ENCODE measurements around the gene ZDHHC4.

DNA sequence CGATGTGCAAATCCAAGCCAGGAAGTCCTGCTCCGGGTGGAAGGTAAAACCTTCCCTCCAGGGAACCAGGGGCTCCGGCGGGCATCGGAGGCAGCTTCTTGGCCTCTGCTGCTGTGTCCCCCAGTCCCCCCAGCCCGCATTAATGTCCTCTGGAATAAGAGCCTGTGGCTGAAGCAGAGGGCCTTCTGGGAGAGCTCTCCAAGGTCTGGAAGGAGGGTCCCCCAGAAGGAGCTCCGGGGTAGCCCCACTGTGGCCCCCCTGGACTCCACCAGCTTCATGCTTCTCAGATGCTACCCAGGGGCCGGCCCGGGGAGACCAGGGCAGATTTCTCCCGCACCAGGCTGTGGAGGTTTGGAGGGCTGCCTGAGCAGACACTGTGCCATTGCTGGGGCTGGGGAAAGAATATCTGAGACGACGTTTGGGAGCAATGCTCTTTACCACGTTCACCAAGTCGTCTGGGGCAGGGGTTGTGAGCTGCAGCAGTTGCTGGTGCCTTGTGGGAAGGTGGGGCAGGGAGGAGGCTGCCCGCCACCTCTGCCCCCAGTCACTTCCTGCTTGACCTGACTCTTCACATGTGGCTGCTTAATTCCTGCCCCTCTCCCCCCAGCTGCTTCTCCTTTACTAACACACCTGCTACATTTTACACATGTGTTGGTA, 46.5 kb downstream of the ZDHHC4 start:
- TF ChIP-seq, protein P1, sequence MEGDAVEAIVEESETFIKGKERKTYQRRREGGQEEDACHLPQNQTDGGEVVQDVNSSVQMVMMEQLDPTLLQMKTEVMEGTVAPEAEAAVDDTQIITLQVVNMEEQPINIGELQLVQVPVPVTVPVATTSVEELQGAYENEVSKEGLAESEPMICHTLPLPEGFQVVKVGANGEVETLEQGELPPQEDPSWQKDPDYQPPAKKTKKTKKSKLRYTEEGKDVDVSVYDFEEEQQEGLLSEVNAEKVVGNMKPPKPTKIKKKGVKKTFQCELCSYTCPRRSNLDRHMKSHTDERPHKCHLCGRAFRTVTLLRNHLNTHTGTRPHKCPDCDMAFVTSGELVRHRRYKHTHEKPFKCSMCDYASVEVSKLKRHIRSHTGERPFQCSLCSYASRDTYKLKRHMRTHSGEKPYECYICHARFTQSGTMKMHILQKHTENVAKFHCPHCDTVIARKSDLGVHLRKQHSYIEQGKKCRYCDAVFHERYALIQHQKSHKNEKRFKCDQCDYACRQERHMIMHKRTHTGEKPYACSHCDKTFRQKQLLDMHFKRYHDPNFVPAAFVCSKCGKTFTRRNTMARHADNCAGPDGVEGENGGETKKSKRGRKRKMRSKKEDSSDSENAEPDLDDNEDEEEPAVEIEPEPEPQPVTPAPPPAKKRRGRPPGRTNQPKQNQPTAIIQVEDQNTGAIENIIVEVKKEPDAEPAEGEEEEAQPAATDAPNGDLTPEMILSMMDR (tag by site-specific recombination; IDR thresholded peaks at IDR 0.05), result no peak
- TF ChIP-seq, protein P2, sequence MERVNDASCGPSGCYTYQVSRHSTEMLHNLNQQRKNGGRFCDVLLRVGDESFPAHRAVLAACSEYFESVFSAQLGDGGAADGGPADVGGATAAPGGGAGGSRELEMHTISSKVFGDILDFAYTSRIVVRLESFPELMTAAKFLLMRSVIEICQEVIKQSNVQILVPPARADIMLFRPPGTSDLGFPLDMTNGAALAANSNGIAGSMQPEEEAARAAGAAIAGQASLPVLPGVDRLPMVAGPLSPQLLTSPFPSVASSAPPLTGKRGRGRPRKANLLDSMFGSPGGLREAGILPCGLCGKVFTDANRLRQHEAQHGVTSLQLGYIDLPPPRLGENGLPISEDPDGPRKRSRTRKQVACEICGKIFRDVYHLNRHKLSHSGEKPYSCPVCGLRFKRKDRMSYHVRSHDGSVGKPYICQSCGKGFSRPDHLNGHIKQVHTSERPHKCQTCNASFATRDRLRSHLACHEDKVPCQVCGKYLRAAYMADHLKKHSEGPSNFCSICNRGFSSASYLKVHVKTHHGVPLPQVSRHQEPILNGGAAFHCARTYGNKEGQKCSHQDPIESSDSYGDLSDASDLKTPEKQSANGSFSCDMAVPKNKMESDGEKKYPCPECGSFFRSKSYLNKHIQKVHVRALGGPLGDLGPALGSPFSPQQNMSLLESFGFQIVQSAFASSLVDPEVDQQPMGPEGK (tag by site-specific recombination; IDR thresholded peaks at IDR 0.05), result no peak
- TF ChIP-seq ZNF558 (tag by site-specific recombination; IDR thresholded peaks at IDR 0.05), result no peak
- TF ChIP-seq, protein P3, sequence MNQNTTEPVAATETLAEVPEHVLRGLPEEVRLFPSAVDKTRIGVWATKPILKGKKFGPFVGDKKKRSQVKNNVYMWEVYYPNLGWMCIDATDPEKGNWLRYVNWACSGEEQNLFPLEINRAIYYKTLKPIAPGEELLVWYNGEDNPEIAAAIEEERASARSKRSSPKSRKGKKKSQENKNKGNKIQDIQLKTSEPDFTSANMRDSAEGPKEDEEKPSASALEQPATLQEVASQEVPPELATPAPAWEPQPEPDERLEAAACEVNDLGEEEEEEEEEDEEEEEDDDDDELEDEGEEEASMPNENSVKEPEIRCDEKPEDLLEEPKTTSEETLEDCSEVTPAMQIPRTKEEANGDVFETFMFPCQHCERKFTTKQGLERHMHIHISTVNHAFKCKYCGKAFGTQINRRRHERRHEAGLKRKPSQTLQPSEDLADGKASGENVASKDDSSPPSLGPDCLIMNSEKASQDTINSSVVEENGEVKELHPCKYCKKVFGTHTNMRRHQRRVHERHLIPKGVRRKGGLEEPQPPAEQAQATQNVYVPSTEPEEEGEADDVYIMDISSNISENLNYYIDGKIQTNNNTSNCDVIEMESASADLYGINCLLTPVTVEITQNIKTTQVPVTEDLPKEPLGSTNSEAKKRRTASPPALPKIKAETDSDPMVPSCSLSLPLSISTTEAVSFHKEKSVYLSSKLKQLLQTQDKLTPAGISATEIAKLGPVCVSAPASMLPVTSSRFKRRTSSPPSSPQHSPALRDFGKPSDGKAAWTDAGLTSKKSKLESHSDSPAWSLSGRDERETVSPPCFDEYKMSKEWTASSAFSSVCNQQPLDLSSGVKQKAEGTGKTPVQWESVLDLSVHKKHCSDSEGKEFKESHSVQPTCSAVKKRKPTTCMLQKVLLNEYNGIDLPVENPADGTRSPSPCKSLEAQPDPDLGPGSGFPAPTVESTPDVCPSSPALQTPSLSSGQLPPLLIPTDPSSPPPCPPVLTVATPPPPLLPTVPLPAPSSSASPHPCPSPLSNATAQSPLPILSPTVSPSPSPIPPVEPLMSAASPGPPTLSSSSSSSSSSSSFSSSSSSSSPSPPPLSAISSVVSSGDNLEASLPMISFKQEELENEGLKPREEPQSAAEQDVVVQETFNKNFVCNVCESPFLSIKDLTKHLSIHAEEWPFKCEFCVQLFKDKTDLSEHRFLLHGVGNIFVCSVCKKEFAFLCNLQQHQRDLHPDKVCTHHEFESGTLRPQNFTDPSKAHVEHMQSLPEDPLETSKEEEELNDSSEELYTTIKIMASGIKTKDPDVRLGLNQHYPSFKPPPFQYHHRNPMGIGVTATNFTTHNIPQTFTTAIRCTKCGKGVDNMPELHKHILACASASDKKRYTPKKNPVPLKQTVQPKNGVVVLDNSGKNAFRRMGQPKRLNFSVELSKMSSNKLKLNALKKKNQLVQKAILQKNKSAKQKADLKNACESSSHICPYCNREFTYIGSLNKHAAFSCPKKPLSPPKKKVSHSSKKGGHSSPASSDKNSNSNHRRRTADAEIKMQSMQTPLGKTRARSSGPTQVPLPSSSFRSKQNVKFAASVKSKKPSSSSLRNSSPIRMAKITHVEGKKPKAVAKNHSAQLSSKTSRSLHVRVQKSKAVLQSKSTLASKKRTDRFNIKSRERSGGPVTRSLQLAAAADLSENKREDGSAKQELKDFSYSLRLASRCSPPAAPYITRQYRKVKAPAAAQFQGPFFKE (tag by site-specific recombination; IDR thresholded peaks at IDR 0.05; ENCODE audit: borderline replicate concordance), result no peak
- TF ChIP-seq ZNF155 (tag by site-specific recombination; IDR thresholded peaks at IDR 0.05), result no peak

All from HEK293 (cell line).